Colonic mucosa (tissue), 4 donors: ENCODE measurements around the gene FAAH. TPM values are rescaled to one million over a fixed set of nuclear protein-coding genes. Genes with fewer than 3 reads are reported as not detected.

Source experiments
- DNase-seq: peaks from one replicate; pipeline ENCODE4 v3.0.0-alpha.2; 2020
- H3K27ac ChIP-seq: fragments of 200-600 bp; one replicate; pipeline ENCODE4 v1.8.0; 2021
- H3K27me3 ChIP-seq: fragments of 200-600 bp; one replicate; pipeline ENCODE4 v1.8.0; 2021
- H3K36me3 ChIP-seq: fragments of 200-600 bp; one replicate; pipeline ENCODE4 v1.8.0; 2021
- H3K4me1 ChIP-seq: fragments of 200-600 bp; one replicate; pipeline ENCODE4 v1.8.0; 2021; ENCODE audit warnings: mild to moderate bottlenecking
- H3K4me3 ChIP-seq: fragments of 200-600 bp; one replicate; pipeline ENCODE4 v1.8.0; 2021
- H3K9ac ChIP-seq, 2 donors: one replicate each; pipeline ENCODE4 v1.7.0; 2013; ENCODE audit warnings: control low read depth in 2 of 2, low read depth in 2 of 2, low read length in 2 of 2
- H3K9me3 ChIP-seq: fragments of 200-600 bp; one replicate; pipeline ENCODE4 v1.8.0; 2021
- CTCF ChIP-seq: fragments of 200-600 bp; IDR thresholded peaks from one replicate; pipeline ENCODE4 v1.8.0; 2022; ENCODE audit warnings: antibody characterized with exemption, mild to moderate bottlenecking
- intact Hi-C: fragments of 100-400 bp; cut with DNase I; formaldehyde crosslinking; loops from one replicate; pipeline ENCODE4 v1.14.1; 2022
- total RNA-seq, 2 donors: library from RNA; stranded (reverse); fragmentation: NEBNext Ultra II Directional in 1 of 2; extraction: Animal tissue kit (Norgen Biotek cat#: 25700) in 1 of 2; gene quantifications; one replicate each; pipeline ENCODE4 v1.2.1, GENCODE V29; 2021
- donor health status: healthy.
- donor health status: DM: no; HTN: no; CAD: no.
- donor health status: DM: no; HTN: no; CAD: no.

The FAAH gene
- total RNA-seq, 2 donors from 2014 or later: 70.0 to 117 TPM

- Histone ChIP-seq H3K4me1 (no peaks in the 10 kb centered on the region), H3K9ac (no peak overlapping the region), H3K9me3 (no peaks in the 10 kb centered on the region), H3K27me3 (no peaks in the 10 kb centered on the region), H3K36me3 (no peaks in the 10 kb centered on the region), H3K27ac (no peak overlapping the region), H3K4me3 (no peak overlapping the region)
- DNase-seq: no peak
- intact Hi-C loops: no loop called here
- TF ChIP-seq CTCF: no peak
These were observed 62.4 kb downstream of the FAAH start for GRCh38 chr1:46456411-46456963.

GRCh38 chr1:46457178-46457577, 63.1 kb downstream of the FAAH start:
- no peak for TF ChIP-seq CTCF
- no peaks in the 10 kb centered on the region for H3K9me3 ChIP-seq
- no peak for DNase-seq
- H3K36me3 ChIP-seq: no peaks in the 10 kb centered on the region
- H3K27ac ChIP-seq: no peak overlapping the region
- H3K4me3 ChIP-seq: no peak overlapping the region
- intact Hi-C loops: no loop called here
- H3K4me1 ChIP-seq: no peaks in the 10 kb centered on the region
- no peak overlapping the region for H3K9ac ChIP-seq
- no peaks in the 10 kb centered on the region for H3K27me3 ChIP-seq

- intact Hi-C loops: no loop called here
- no peak overlapping the region for H3K9ac ChIP-seq
- no peaks in the 10 kb centered on the region for H3K9me3 ChIP-seq
- H3K4me3 ChIP-seq: no peak overlapping the region
- no peak for DNase-seq
- H3K36me3 ChIP-seq: no peaks in the 10 kb centered on the region
- H3K27ac ChIP-seq: no peak overlapping the region
- no peak for TF ChIP-seq CTCF
- no peaks in the 10 kb centered on the region for H3K4me1 ChIP-seq
- H3K27me3 ChIP-seq: no peaks in the 10 kb centered on the region
These were observed 64.1 kb downstream of the FAAH start for GRCh38 chr1:46458190-46458589.

- Histone ChIP-seq H3K27ac (no peak overlapping the region), H3K9ac (no peak overlapping the region), H3K9me3 (no peaks in the 10 kb centered on the region), H3K4me1 (no peaks in the 10 kb centered on the region), H3K36me3 (no peaks in the 10 kb centered on the region), H3K27me3 (no peaks in the 10 kb centered on the region), H3K4me3 (no peak overlapping the region)
- TF ChIP-seq CTCF: no peak
- DNase-seq: no peak
- intact Hi-C loops: no loop called here
These were observed 64.7 kb downstream of the FAAH start for GRCh38 chr1:46458846-46459245.

GRCh38 chr1:46459315-46459714, 65.2 kb downstream of the FAAH start:
- intact Hi-C loops: no loop called here

More at GRCh38 chr1:46459315-46459714, 65.2 kb downstream of the FAAH start:
- Histone ChIP-seq H3K9ac (no peak overlapping the region), H3K4me1 (no peaks in the 10 kb centered on the region), H3K9me3 (no peaks in the 10 kb centered on the region), H3K4me3 (no peak overlapping the region), H3K36me3 (no peaks in the 10 kb centered on the region), H3K27me3 (no peaks in the 10 kb centered on the region), H3K27ac (no peak overlapping the region)
- DNase-seq: no peak
- no peak for TF ChIP-seq CTCF
